Upper lobe of left lung (tissue), 4 donors: ENCODE data around the gene ATP5MK.

Experiments
- POLR2A ChIP-seq, 4 donors: fragments of 450-650 bp; IDR thresholded peaks; one replicate each; pipeline ENCODE4 v1.5.1; 2016 to 2017; ENCODE audit warnings: antibody characterized with exemption in 4 of 4, mild to moderate bottlenecking in 2 of 4
- POLR2AphosphoS5 ChIP-seq, 2 donors: sonication (generic); formaldehyde crosslinking; IDR thresholded peaks; one replicate each; pipeline ENCODE4 v1.5.1; 2017; ENCODE audit warnings: antibody characterized with exemption in 2 of 2
- TF ChIP-seq, protein P1 (sequence below), 6 experiments: fragments of 450-650 bp in 4 of 6; fragments of 200-600 bp in 2 of 6; sonication (generic) in 2 of 6; IDR thresholded peaks; one replicate each; pipeline ENCODE4 v1.5.1; 2016 to 2019; ENCODE audit warnings: antibody characterized with exemption in 6 of 6

DNA sequence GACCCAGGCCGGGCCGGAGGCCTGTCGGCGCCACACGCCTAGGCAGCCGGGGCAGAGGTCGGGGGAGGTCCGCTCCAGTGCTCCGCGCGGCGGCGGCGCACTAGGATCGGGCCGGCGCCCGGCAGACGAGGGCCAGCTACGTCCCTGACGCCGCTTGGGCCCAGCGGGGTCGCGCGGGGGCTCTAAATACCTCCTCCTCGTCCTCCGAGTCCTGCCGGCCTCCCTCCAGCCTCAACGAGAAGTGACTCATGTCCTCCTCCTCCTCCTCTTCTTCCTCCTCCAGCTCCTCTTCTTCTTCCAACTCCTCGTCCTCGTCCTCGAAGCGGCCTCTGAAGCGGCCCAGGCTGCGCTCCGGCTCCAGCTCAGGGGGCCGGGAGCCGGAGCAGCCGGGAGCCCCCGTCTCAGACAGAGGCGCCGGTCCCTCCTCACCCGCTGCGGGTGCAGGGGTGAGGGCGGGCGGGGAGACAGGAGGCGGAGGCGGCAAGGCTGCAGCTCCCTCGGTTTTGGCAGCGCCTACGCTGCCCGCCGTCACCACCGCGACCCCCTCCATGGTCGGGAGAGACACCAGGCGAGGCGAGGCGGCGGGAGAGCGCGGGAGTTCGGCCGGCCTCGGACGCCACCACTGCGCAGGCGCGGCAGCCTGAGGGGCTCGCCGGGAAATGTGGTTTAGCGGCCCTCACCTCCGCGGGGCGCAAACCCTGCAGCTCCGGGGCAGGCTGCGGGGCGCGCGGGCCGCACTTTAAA is 45.6 kb downstream of the ATP5MK start, which contains the start of gene PCGF6:
- TF ChIP-seq, protein P1, sequence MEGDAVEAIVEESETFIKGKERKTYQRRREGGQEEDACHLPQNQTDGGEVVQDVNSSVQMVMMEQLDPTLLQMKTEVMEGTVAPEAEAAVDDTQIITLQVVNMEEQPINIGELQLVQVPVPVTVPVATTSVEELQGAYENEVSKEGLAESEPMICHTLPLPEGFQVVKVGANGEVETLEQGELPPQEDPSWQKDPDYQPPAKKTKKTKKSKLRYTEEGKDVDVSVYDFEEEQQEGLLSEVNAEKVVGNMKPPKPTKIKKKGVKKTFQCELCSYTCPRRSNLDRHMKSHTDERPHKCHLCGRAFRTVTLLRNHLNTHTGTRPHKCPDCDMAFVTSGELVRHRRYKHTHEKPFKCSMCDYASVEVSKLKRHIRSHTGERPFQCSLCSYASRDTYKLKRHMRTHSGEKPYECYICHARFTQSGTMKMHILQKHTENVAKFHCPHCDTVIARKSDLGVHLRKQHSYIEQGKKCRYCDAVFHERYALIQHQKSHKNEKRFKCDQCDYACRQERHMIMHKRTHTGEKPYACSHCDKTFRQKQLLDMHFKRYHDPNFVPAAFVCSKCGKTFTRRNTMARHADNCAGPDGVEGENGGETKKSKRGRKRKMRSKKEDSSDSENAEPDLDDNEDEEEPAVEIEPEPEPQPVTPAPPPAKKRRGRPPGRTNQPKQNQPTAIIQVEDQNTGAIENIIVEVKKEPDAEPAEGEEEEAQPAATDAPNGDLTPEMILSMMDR (IDR thresholded peaks at IDR 0.05), result no peak
- peak in 1 of 2 donors; percentile 43 for TF ChIP-seq POLR2AphosphoS5 (IDR thresholded peaks at IDR 0.05)
- TF ChIP-seq POLR2A (IDR thresholded peaks at IDR 0.05), result peak in 2 of 4 donors; percentile 22 to 35
